Measurements from ENCODE around the gene TACR1.
A peak's percentile ranks its signal among the peaks of the same experiment; 100 is the strongest.
"Not testable (repeated sequence)": the region's sequence is repeated elsewhere in the genome, so short reads cannot be mapped to it uniquely, and the experiment has no call there.

The TACR1 gene, protein sequence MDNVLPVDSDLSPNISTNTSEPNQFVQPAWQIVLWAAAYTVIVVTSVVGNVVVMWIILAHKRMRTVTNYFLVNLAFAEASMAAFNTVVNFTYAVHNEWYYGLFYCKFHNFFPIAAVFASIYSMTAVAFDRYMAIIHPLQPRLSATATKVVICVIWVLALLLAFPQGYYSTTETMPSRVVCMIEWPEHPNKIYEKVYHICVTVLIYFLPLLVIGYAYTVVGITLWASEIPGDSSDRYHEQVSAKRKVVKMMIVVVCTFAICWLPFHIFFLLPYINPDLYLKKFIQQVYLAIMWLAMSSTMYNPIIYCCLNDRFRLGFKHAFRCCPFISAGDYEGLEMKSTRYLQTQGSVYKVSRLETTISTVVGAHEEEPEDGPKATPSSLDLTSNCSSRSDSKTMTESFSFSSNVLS

GRCh38 chr2:75199428-75200011, at the start of gene TACR1:
TSS of gene TACR1 (minus strand) at chr2:75199520. CDS start at chr2:75198934, 586 bp downstream.
- peak; percentile 67 for DNase-seq

- not testable (repeated sequence) for DNase-seq
These were observed 49.3 kb upstream of the TACR1 start for GRCh38 chr2:75248581-75248980.

- DNase-seq = no peak
These were observed 47.3 kb upstream of the TACR1 start for GRCh38 chr2:75246441-75247167.

GRCh38 chr2:75243219-75243618, 43.9 kb upstream of the TACR1 start:
- DNase-seq = no peak

GRCh38 chr2:75241696-75242095, 42.4 kb upstream of the TACR1 start:
- DNase-seq = no peak

GRCh38 chr2:75238670-75239330, 39.5 kb upstream of the TACR1 start:
- DNase-seq = no peak

GRCh38 chr2:75237296-75237695, 38.0 kb upstream of the TACR1 start:
- DNase-seq = no peak

- DNase-seq = no peak
These were observed 34.6 kb upstream of the TACR1 start for GRCh38 chr2:75233965-75234364.

- DNase-seq = no peak
These were observed 27.3 kb upstream of the TACR1 start for GRCh38 chr2:75226617-75227016.

GRCh38 chr2:75226099-75226498, 26.8 kb upstream of the TACR1 start:
- no peak for DNase-seq

- DNase-seq = no peak
These were observed 25.3 kb upstream of the TACR1 start for GRCh38 chr2:75224636-75225094.

GRCh38 chr2:75222527-75222926, 23.2 kb upstream of the TACR1 start:
- DNase-seq = no peak

- no peak for DNase-seq
These were observed 22.5 kb upstream of the TACR1 start for GRCh38 chr2:75221862-75222261.

DNA sequence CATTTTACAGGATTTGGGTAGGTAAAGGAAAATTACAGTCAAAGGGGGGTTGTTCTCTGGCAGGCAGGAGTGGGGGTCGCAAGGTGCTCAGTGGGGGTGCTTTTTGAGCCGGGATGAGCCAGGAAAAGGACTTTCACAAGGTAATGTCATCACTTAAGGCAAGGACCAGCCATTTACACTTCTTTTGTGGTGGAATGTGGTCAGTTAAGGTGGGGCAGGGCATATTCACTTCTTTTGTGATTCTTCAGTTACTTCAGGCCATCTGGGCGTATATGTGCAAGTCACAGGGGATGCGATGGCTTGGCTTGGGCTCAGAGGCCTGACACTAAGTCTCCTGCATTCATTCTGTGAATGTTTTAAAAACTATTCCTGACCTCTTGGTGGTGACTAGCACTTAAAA, 19.9 kb upstream of the TACR1 start:
- not testable (repeated sequence) for DNase-seq

DNA sequence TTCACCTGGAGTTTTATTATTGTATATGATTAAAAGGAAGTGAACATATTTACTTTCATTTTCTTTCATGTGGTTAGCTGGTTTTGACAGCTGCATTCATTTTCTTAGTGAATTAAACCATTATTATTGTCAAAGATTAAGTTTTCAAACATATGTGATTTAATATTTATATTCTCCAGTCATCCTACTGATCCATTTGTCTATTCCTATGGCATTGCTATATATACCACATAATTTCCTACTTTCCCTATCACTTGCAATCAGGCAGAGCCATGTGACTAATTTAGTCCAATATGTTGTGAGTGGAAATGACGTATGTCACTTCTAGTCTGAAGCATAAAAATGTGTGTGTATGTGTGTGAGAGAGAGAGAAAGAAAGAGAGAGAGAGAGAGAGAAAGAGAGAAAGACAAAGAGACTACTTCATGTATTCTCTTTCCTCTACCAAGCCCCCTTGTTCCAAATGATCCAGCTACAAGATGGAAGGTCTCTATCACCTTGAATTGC, 12.0 kb upstream of the TACR1 start:
- DNase-seq = no peak

DNA sequence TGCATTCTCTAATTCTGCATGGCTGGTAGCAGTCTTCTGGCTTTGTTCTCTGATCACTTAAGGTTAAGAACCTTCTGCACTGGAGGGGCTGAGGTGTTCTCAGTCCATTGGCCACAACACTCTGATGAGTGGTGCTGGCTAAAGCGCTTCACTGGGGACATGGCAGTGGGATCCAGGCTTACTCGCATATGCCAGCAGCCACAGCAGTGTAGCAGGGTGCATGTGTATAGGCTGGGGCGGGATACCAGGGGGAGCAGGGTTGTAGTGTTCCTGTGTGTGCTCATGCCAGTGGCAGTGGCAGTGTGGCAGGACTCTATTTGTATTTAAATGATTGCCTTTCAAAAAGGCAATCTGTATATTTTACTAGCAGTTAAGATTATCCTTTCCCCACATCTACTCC, 11.1 kb upstream of the TACR1 start:
- no peak for DNase-seq

DNA sequence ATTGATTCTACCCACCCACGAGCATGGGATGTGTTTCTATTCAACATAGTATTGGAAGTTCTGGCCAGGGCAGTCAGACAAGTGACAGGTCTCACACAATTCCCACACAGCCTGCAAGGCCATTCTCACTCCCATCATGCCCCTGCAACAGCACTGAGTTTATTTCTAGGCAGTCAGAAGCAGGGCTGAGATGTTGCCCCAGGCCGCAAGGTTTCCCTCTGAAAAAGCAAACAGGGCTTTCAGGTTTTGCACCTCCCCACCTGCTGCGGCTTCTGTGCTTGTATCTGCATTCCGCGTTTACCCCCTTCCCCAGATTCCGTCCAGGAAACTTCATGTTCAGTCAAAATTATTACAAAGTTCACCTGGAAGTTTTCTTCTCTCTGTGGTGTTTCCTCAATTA, 9.4 kb upstream of the TACR1 start:
- no peak for DNase-seq

- DNase-seq = no peak
These were observed 5.5 kb upstream of the TACR1 start for GRCh38 chr2:75204833-75205232.

- DNase-seq = no peak
These were observed 3.0 kb upstream of the TACR1 start for GRCh38 chr2:75202359-75202758.

GRCh38 chr2:75200140-75201096, 1.1 kb upstream of the TACR1 start:
- peak; percentile 84 for DNase-seq

DNA sequence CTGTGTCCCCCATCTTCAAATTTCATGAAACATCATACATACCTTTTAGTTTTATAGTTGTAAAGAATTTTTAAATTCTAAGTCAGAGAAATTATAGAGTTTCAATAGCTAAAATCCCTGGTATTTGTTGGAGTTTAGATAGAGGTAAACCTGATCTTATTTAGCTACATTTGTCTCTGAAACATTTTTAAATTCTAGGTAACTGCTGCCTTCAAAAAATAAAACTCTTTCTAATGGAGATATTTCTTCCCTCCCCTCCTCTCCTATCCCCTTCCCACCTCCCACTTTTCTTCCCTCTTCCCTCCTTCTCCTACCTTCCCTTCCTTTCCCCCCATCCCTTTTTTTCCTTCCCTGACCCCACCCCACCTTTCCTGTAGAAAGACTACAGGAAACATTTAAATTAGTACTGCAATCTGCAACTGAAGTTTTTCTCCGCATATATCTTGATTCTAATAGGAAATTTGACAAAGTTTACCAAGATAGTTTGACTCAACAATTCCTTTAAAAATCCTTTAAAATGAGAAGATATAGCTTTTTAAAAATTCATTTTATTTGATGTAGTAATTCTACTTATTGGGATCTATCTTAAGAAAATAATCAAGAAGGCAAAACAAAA, 4.1 kb downstream of the TACR1 start:
- DNase-seq = no peak
